ENCODE data around the gene TIMM50.
A peak's percentile ranks its signal among the peaks of the same experiment; 100 is the strongest.
"Not testable (repeated sequence)": the region's sequence is repeated elsewhere in the genome, so short reads cannot be mapped to it uniquely, and the experiment has no call there.

Gene TIMM50

GRCh38 chr19:39480337-39481228, at the start of gene TIMM50:
Gene TIMM50 (plus strand): TSS chr19:39480838. CDS start chr19:39480854, 16 bp downstream.
- DNase-seq (ENCODE audit: low read depth in 2 of 2): peak; percentile 92 to 94

DNA sequence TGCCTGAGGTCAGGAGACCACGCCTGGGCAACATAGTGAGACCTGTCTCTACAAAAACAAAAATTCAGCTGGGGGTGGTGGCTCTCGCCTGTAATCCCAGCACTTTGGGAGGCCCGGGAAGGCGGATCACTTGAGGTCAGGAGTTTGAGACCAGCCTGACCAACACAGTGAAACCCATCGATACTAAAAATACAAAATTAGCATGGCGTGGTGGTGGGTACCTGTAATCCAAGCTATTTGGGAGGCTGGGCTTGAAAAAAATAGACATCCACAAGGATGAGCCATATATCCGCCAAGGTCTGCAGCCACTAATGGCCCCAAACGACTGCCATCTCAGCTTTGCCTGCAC, 48.0 kb upstream of the TIMM50 start:
- no peak for DNase-seq (ENCODE audit: low read depth in 2 of 2)

GRCh38 chr19:39433480-39434079, 47.1 kb upstream of the TIMM50 start:
- no peak for DNase-seq (ENCODE audit: low read depth in 2 of 2)

DNA sequence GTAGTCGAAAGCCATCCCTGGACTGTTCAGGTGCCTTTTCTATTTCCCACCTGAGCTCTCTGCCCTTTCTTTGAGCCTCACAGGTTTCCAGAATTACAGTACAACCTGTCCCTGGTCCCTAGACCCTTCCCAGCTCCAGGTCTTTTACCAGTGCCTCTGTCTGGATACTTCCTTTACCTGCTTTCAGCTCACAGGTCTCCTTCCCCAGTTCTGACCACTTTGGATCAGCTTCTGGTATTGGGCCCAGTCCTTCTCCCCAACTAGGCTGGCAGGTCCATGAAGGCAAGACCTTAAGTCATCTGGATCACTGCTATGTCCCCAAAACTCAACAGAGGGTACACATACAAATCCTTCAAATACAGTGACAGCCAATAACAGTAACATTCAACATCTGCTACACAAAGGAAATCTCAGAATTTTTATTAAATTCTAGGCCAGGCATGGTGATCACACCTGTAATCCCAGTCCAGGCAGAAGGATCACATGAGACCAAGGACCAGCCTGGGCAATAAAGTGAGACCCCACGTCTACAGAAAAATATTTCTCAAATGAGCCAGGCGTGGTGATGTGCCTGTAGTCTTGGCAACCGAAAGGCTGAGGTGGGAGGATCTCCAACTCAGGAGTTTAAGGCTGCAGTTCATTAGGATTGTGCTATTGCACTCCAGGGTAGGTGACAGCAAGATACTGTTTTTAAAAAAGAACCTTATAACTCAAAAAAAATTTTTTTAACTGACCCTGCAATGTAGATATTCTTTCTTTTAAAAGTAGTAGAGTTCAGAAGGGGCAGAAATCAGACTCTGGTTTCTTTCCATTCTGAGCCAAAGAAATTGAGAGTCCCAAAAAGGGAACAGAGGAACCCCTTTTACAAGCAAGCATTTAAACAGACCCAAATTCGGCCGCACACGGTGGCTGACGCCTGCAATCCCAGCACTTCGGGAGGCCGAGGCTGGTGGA, 46.2 kb upstream of the TIMM50 start:
- no peak for DNase-seq (ENCODE audit: low read depth in 2 of 2)

GRCh38 chr19:39435499-39436349, 44.9 kb upstream of the TIMM50 start, which contains the start of gene RPS16:
Gene RPS16 (minus strand): TSS chr19:39435949. CDS start chr19:39435895, 54 bp downstream.
- peak; percentile 99 to 100 for DNase-seq (ENCODE audit: low read depth in 2 of 2)

GRCh38 chr19:39436350-39436716, 44.3 kb upstream of the TIMM50 start:
- DNase-seq (ENCODE audit: low read depth in 2 of 2): no peak

GRCh38 chr19:39438270-39438934, 42.2 kb upstream of the TIMM50 start:
- no peak for DNase-seq (ENCODE audit: low read depth in 2 of 2)

DNA sequence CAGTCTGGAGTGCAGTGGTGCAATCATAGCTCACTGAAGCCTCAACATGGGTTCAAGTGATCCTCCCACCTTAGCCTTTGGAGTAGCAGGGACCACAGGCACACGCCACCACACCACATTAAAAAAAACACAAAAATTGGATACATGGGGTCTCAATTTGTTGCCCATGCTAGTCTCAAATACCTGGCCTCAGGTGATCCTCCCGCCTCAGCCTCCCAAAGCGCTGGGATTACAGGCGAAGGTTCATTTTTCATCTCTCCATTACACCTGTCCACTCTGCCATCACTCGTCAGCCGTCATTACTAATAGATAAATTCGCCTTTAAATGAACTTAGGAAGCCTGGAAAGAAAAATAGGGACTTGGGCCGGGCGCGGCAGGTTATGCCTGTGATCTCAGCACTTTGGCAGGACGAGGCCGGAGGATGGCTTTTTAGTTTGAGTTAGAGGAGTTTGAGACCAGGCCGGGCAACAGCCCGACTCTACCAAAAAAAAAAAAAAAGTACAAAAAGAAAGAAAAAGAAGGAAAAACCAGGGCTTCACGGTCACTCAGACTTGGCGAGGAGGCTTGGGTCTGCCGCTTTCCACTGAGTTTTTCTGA, 35.9 kb upstream of the TIMM50 start:
- no peak for DNase-seq (ENCODE audit: low read depth in 2 of 2)

DNA sequence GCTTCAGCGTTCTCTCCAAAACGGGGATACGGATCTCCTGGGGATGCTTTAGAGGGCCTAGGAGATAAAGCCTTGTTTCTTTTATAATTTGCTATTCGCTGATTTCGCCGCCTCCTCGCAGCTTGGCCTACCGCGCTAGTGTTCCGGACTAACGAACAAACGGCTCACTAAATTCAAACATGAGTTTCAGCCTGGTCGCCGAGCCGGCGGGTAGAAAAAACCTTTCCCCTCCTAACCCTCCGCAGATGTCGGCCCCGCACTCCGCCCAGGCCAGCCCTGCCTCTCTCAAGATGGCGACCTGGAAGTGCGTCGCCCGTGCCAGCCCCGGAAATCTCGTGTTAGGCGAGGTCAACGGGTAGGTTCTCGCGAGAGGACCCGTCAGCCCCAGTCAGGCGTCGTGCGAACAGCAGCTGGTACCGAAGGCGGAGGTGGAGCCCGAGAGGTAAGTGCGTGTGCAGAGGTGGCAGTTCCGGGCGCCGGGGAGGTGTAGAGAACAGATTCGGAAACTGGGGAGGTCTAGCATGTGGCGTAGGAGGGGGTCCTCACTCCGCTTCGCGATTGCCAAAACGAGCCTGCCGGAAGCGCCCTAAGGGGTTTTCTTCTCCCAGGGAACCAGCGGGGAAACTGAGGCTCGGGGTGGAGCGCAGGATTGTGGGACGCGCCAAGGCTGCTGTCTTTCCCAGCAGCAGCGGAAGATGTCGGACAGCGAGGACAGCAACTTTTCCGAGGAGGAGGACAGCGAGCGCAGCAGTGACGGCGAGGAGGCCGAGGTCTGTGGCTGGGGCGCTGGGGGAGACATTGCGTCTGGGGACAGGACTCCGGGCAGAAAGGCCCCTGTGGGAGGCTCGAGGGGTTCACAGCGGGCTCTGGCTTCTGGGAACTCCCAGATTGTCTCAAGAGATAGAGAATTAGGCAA, 35.2 kb upstream of the TIMM50 start, which contains the start of gene SUPT5H:
Gene SUPT5H (plus strand): TSS at position 387 of the 916 bp plus-strand sequence. CDS start 309 bp downstream, at position 696.
- peak; percentile 94 to 96 for DNase-seq (ENCODE audit: low read depth in 2 of 2)

GRCh38 chr19:39446365-39447084, 34.1 kb upstream of the TIMM50 start:
- DNase-seq (ENCODE audit: low read depth in 2 of 2): no peak

GRCh38 chr19:39448271-39448670, 32.4 kb upstream of the TIMM50 start:
- no peak for DNase-seq (ENCODE audit: low read depth in 2 of 2)

DNA sequence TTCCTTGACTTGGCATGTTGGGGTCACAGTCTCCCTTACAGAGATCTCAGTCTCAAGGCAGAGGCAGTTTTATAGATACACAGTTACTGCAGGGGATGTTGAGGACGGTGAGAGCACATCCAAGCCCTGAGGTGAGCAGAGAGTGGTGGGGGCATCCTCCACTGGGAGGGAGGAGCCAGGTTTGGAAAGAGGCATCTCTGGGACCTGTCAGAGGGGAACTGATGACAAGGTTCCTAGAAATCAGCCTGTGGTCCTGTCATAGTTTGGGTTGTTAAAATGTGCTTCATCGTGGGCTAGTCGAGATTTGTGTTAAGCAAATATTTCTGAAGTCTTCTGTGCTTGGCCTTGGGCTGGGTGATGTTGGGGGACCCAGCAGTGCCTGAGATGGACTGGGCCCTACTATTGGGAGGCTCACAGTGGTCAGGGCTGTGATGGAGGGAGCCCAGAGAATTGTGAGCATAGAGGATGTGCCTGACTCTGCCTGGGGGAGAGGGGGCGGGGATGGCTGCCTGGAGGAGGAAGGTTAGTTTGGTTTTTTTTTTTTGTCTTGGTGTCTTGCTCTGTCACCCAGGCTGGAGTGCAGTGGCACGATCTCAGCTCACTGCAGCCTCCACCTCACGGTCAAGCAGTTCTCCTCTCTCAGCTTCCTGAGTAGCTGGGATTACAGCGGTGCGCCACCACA, 31.4 kb upstream of the TIMM50 start:
- no peak for DNase-seq (ENCODE audit: low read depth in 2 of 2)

- DNase-seq (ENCODE audit: low read depth in 2 of 2): not testable (repeated sequence)
Observed at GRCh38 chr19:39451257-39451656, 29.4 kb upstream of the TIMM50 start.

- DNase-seq (ENCODE audit: low read depth in 2 of 2): no peak
Observed at GRCh38 chr19:39463403-39463802, 17.2 kb upstream of the TIMM50 start.

- no peak for DNase-seq (ENCODE audit: low read depth in 2 of 2)
Observed at GRCh38 chr19:39465956-39466747, 14.5 kb upstream of the TIMM50 start.

- DNase-seq (ENCODE audit: low read depth in 2 of 2): no peak
Observed at GRCh38 chr19:39467941-39468340, 12.7 kb upstream of the TIMM50 start.

DNA sequence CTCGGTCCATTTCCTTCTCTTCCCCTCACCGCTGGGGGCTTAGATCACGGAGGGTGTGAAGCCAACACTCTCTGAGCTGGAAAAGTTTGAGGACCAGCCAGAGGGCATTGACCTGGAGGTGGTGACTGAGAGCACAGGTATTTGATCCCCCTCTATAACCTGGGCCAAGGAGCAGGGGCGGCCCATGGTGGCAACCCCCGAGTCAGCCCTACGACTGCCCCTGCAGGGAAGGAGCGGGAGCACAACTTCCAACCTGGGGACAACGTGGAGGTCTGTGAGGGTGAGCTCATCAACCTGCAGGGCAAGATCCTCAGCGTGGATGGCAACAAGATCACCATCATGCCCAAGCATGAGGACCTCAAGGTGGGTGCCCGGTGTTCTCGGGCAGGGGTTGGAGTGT, 11.6 kb upstream of the TIMM50 start:
- DNase-seq (ENCODE audit: low read depth in 2 of 2): no peak

All from activated CD8-positive, alpha-beta memory T cell treated with anti-CD3 and anti-CD28 coated beads for 4 hours (primary cell).